HG03060 (cell line): Measurements from ENCODE around the gene NSUN7.
"Not testable (repeated sequence)": the region's sequence is repeated elsewhere in the genome, so short reads cannot be mapped to it uniquely, and the experiment has no call there.

Experiments used
- ATAC-seq: cut with Tn5 transposase; IDR thresholded peaks from one replicate; pipeline ENCODE4 v1.9.1; 2021; ENCODE audit warnings: low read depth, moderate number of reproducible peaks; ENCODE audit not compliant: unreplicated experiment

NSUN7 gene

GRCh38 chr4:40812386-40812785 is 62.6 kb downstream of the NSUN7 start:
- ATAC-seq: no peak

GRCh38 chr4:40812856-40813255 is 63.1 kb downstream of the NSUN7 start:
- ATAC-seq: no peak

- ATAC-seq: not testable (repeated sequence)
These were observed 67.4 kb downstream of the NSUN7 start for GRCh38 chr4:40817157-40817556.

- no peak for ATAC-seq
These were observed 70.3 kb downstream of the NSUN7 start for GRCh38 chr4:40820101-40820500.

- ATAC-seq: no peak
These were observed 72.8 kb downstream of the NSUN7 start for GRCh38 chr4:40822420-40823166.

GRCh38 chr4:40825014-40825838 is 75.5 kb downstream of the NSUN7 start:
- no peak for ATAC-seq

- ATAC-seq: no peak
These were observed 77.1 kb downstream of the NSUN7 start for GRCh38 chr4:40826821-40827220.

- ATAC-seq: no peak
These were observed 78.0 kb downstream of the NSUN7 start for GRCh38 chr4:40827758-40828157.

GRCh38 chr4:40828661-40829060 is 78.9 kb downstream of the NSUN7 start:
- ATAC-seq: no peak

- ATAC-seq: no peak
These were observed 79.8 kb downstream of the NSUN7 start for GRCh38 chr4:40829586-40829985.

- no peak for ATAC-seq
These were observed 81.6 kb downstream of the NSUN7 start for GRCh38 chr4:40831146-40831907.

GRCh38 chr4:40832175-40832574 is 82.4 kb downstream of the NSUN7 start:
- ATAC-seq: no peak

GRCh38 chr4:40833212-40833611 is 83.5 kb downstream of the NSUN7 start:
- ATAC-seq: no peak

- no peak for ATAC-seq
These were observed 87.5 kb downstream of the NSUN7 start for GRCh38 chr4:40837094-40837870.

- ATAC-seq: no peak
These were observed 89.0 kb downstream of the NSUN7 start for GRCh38 chr4:40838742-40839141.

GRCh38 chr4:40840255-40840984 is 90.7 kb downstream of the NSUN7 start:
- no peak for ATAC-seq

GRCh38 chr4:40840985-40841571 is 91.3 kb downstream of the NSUN7 start:
- no peak for ATAC-seq

- ATAC-seq: no peak
These were observed 92.6 kb downstream of the NSUN7 start for GRCh38 chr4:40842318-40842717.

- no peak for ATAC-seq
These were observed 93.1 kb downstream of the NSUN7 start for GRCh38 chr4:40842725-40843423.
